ENCODE measurements around the gene CSF2. TPM values are rescaled to one million over a fixed set of nuclear protein-coding genes. Genes with fewer than 3 reads are reported as not detected.

The CSF2 gene
- total RNA-seq, 1 donor from 2014 or later: not detected

GRCh38 chr5:132095424-132095972, 21.9 kb downstream of the CSF2 start:
- no peak for DNase-seq (ENCODE audit: low spot score)
- H3K4me1 Mint-ChIP-seq (ENCODE audit: unreplicated experiment): no peaks in the 10 kb centered on the region
- peaks cover 7% of the 10 kb centered on the region for H3K27me3 Mint-ChIP-seq (ENCODE audit: unreplicated experiment)
- no peak overlapping the region for H3K4me3 Mint-ChIP-seq (ENCODE audit: unreplicated experiment)
- TF ChIP-seq CTCF (IDR thresholded peaks at IDR 0.05; ENCODE audit: unreplicated experiment): no peak
- H3K27ac Mint-ChIP-seq (ENCODE audit: unreplicated experiment): no peak overlapping the region
- no peaks in the 10 kb centered on the region for H3K36me3 Mint-ChIP-seq (ENCODE audit: low read depth, unreplicated experiment)
- no peaks in the 10 kb centered on the region for H3K9me3 Mint-ChIP-seq (ENCODE audit: unreplicated experiment)

- H3K27ac Mint-ChIP-seq (ENCODE audit: unreplicated experiment): no peak overlapping the region
- H3K4me1 Mint-ChIP-seq (ENCODE audit: unreplicated experiment): no peaks in the 10 kb centered on the region
- no peak for DNase-seq (ENCODE audit: low spot score)
- H3K4me3 Mint-ChIP-seq (ENCODE audit: unreplicated experiment): no peak overlapping the region
- TF ChIP-seq CTCF (IDR thresholded peaks at IDR 0.05; ENCODE audit: unreplicated experiment): no peak
- H3K36me3 Mint-ChIP-seq (ENCODE audit: low read depth, unreplicated experiment): no peaks in the 10 kb centered on the region
- H3K27me3 Mint-ChIP-seq (ENCODE audit: unreplicated experiment): peaks cover 7% of the 10 kb centered on the region
- no peaks in the 10 kb centered on the region for H3K9me3 Mint-ChIP-seq (ENCODE audit: unreplicated experiment)
Measured at GRCh38 chr5:132096904-132097303, 23.3 kb downstream of the CSF2 start.

- no peak for DNase-seq (ENCODE audit: low spot score)
- H3K27me3 Mint-ChIP-seq (ENCODE audit: unreplicated experiment): peaks cover 8% of the 10 kb centered on the region
- no peaks in the 10 kb centered on the region for H3K36me3 Mint-ChIP-seq (ENCODE audit: low read depth, unreplicated experiment)
- no peaks in the 10 kb centered on the region for H3K9me3 Mint-ChIP-seq (ENCODE audit: unreplicated experiment)
- H3K4me1 Mint-ChIP-seq (ENCODE audit: unreplicated experiment): no peaks in the 10 kb centered on the region
- TF ChIP-seq CTCF (IDR thresholded peaks at IDR 0.05; ENCODE audit: unreplicated experiment): no peak
- no peak overlapping the region for H3K27ac Mint-ChIP-seq (ENCODE audit: unreplicated experiment)
- H3K4me3 Mint-ChIP-seq (ENCODE audit: unreplicated experiment): no peak overlapping the region
Measured at GRCh38 chr5:132098151-132098594, 24.6 kb downstream of the CSF2 start.

- DNase-seq (ENCODE audit: low spot score): no peak
- Mint-ChIP-seq H3K4me1 (ENCODE audit: unreplicated experiment) (no peaks in the 10 kb centered on the region), H3K27ac (ENCODE audit: unreplicated experiment) (no peak overlapping the region), H3K36me3 (ENCODE audit: low read depth, unreplicated experiment) (no peaks in the 10 kb centered on the region), H3K9me3 (ENCODE audit: unreplicated experiment) (no peaks in the 10 kb centered on the region), H3K4me3 (ENCODE audit: unreplicated experiment) (no peak overlapping the region), H3K27me3 (ENCODE audit: unreplicated experiment) (peaks cover 8% of the 10 kb centered on the region)
- TF ChIP-seq CTCF (IDR thresholded peaks at IDR 0.05; ENCODE audit: unreplicated experiment): no peak
Measured at GRCh38 chr5:132098621-132099020, 25.0 kb downstream of the CSF2 start.

- Mint-ChIP-seq H3K9me3 (ENCODE audit: unreplicated experiment) (no peaks in the 10 kb centered on the region), H3K4me3 (ENCODE audit: unreplicated experiment) (no peak overlapping the region), H3K27ac (ENCODE audit: unreplicated experiment) (no peak overlapping the region), H3K4me1 (ENCODE audit: unreplicated experiment) (no peaks in the 10 kb centered on the region), H3K27me3 (ENCODE audit: unreplicated experiment) (peaks cover 8% of the 10 kb centered on the region), H3K36me3 (ENCODE audit: low read depth, unreplicated experiment) (no peaks in the 10 kb centered on the region)
- no peak for TF ChIP-seq CTCF (IDR thresholded peaks at IDR 0.05; ENCODE audit: unreplicated experiment)
- DNase-seq (ENCODE audit: low spot score): no peak
Measured at GRCh38 chr5:132099076-132099748, 25.6 kb downstream of the CSF2 start.

Measured in endothelial cell (in vitro differentiated cells).